KMS-11 (cell line): Measurements from ENCODE around the gene SKP1.

ENCODE experiments used
- H2AFZ ChIP-seq: fragments of 200-600 bp; sonication (generic); 2 replicates; pipeline ENCODE4 v1.6.1; 2016; ENCODE audit warnings: antibody characterized with exemption, mixed run types, low read depth
- H3K27ac ChIP-seq: fragments of 200-600 bp; sonication (generic); 2 replicates; pipeline ENCODE4 v1.6.1; 2016; ENCODE audit warnings: mild to moderate bottlenecking, mixed run types
- H3K27me3 ChIP-seq: fragments of 200-600 bp; sonication (generic); 2 replicates; pipeline ENCODE4 v1.6.1; 2017; ENCODE audit warnings: mild to moderate bottlenecking, low read depth, mixed run types, moderate library complexity; ENCODE audit not compliant: insufficient read depth
- H3K36me3 ChIP-seq: fragments of 200-600 bp; sonication (generic); 2 replicates; pipeline ENCODE4 v1.6.1; 2017; ENCODE audit warnings: mild to moderate bottlenecking, mixed run types; ENCODE audit not compliant: insufficient read depth
- H3K4me1 ChIP-seq: fragments of 200-600 bp; sonication (generic); 2 replicates; pipeline ENCODE4 v1.6.1; 2016; ENCODE audit warnings: mild to moderate bottlenecking, low read depth, mixed run types; ENCODE audit not compliant: poor library complexity, severe bottlenecking
- H3K4me2 ChIP-seq: fragments of 200-600 bp; sonication (generic); 2 replicates; pipeline ENCODE4 v1.7.0; 2016; ENCODE audit warnings: mild to moderate bottlenecking, mixed run types
- H3K4me3 ChIP-seq: fragments of 200-600 bp; sonication (generic); IDR thresholded peaks from 2 replicates; pipeline ENCODE4 v1.6.1; 2017; ENCODE audit warnings: low read depth, low read length, mixed read lengths; ENCODE audit not compliant: insufficient read depth
- H3K79me2 ChIP-seq: fragments of 200-600 bp; sonication (generic); 2 replicates; pipeline ENCODE4 v1.6.1; 2016; ENCODE audit warnings: low read depth, mixed run types; ENCODE audit not compliant: insufficient read depth
- H3K9ac ChIP-seq: fragments of 200-600 bp; sonication (generic); 2 replicates; pipeline ENCODE4 v1.6.1; 2016; ENCODE audit warnings: mild to moderate bottlenecking, mixed run types
- H4K20me1 ChIP-seq: fragments of 200-600 bp; sonication (generic); 2 replicates; pipeline ENCODE4 v1.6.1; 2016; ENCODE audit warnings: mild to moderate bottlenecking, mixed run types; ENCODE audit not compliant: insufficient read depth
- CTCF ChIP-seq: fragments of 200-600 bp; sonication (generic); conservative IDR thresholded peaks from 2 replicates; pipeline ENCODE4 v1.6.1; 2017; ENCODE audit warnings: low read depth, mild to moderate bottlenecking, antibody characterized with exemption, low read length, moderate library complexity, mixed read lengths

SKP1 gene

DNA sequence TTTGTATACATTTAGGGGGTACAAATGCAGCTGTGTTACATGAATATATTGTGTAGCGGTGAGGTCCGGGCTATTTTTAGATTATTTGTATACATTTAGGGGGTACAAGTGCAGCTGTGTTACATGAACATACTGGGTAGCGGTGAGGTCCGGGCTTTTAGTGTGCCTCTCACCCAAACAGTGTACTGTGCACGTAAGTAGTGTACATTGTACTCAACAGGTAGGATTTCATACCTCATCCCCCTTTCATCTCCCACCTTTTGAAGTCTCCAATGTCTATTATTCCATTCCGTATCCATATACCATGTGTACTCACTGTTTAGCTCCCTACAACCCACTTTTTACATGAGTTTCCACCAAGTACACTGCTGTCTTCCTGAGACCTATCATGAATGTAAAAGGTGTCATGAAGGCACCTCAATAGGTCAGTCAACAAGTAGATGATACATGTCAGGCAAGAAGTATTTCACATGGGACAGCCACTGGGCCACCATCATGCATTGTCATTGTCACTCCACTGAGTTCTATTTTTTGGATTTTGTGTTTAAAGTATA, 27.7 kb downstream of the SKP1 start:
- peaks cover 6% of the 10 kb centered on the region; the same call in 1 of the 2 replicates for H3K36me3 ChIP-seq
- H3K4me2 ChIP-seq, result no peak overlapping the region
- no peaks in the 10 kb centered on the region for H3K4me1 ChIP-seq
- no peaks in the 10 kb centered on the region for H3K27me3 ChIP-seq
- H2AFZ ChIP-seq, result no peak overlapping the region
- no peak overlapping the region for H3K27ac ChIP-seq
- no peak overlapping the region for H3K4me3 ChIP-seq
- no peak for TF ChIP-seq CTCF
- H3K79me2 ChIP-seq, result peaks cover 4% of the 10 kb centered on the region; the same call in 1 of the 2 replicates
- H3K9ac ChIP-seq, result no peak overlapping the region
- H4K20me1 ChIP-seq, result no peaks in the 10 kb centered on the region

DNA sequence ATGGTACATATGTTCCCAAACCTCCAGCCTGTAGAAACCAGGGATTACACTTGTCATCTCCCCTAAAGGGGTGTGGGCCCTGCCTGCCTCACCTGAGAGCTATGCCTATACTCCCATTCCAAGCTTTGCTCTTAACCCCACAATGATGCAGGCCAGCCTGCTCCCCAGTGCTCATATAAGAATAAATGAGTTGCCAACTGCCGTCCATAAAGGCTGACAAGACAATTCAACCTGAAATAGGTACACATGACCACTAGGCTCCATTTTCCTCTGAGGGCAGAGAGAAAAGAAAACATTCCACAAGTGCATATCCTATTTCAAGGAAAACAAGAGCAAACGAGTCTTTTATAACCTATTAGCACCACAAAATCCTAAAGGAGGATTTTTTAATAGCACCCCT, 28.4 kb downstream of the SKP1 start:
- peaks cover 4% of the 10 kb centered on the region; the same call in 1 of the 2 replicates for H3K79me2 ChIP-seq
- TF ChIP-seq CTCF, result no peak
- H3K27ac ChIP-seq, result no peak overlapping the region
- peaks cover 2% of the 10 kb centered on the region; the same call in 1 of the 2 replicates for H3K36me3 ChIP-seq
- H4K20me1 ChIP-seq, result no peaks in the 10 kb centered on the region
- no peaks in the 10 kb centered on the region for H3K27me3 ChIP-seq
- H3K4me3 ChIP-seq, result no peak overlapping the region
- no peaks in the 10 kb centered on the region for H3K4me1 ChIP-seq
- H3K4me2 ChIP-seq, result no peak overlapping the region
- H3K9ac ChIP-seq, result no peak overlapping the region
- H2AFZ ChIP-seq, result no peak overlapping the region

GRCh38 chr5:134146651-134147518, 29.9 kb downstream of the SKP1 start:
- no peaks in the 10 kb centered on the region for H3K36me3 ChIP-seq
- H3K9ac ChIP-seq, result no peak overlapping the region
- no peak overlapping the region for H3K4me2 ChIP-seq
- H3K27me3 ChIP-seq, result no peaks in the 10 kb centered on the region
- no peak overlapping the region for H3K4me3 ChIP-seq
- TF ChIP-seq CTCF, result no peak
- H4K20me1 ChIP-seq, result no peaks in the 10 kb centered on the region
- H3K79me2 ChIP-seq, result peaks cover 4% of the 10 kb centered on the region; the same call in 1 of the 2 replicates
- H2AFZ ChIP-seq, result no peak overlapping the region
- no peak overlapping the region for H3K27ac ChIP-seq
- H3K4me1 ChIP-seq, result no peaks in the 10 kb centered on the region

- Histone ChIP-seq H3K27ac (no peak overlapping the region), H3K36me3 (no peaks in the 10 kb centered on the region), H3K4me2 (no peak overlapping the region), H3K79me2 (peaks cover 4% of the 10 kb centered on the region; the same call in 1 of the 2 replicates), H4K20me1 (no peaks in the 10 kb centered on the region), H3K27me3 (no peaks in the 10 kb centered on the region), H3K4me3 (no peak overlapping the region), H2AFZ (no peak overlapping the region), H3K9ac (no peak overlapping the region), H3K4me1 (peaks cover 1% of the 10 kb centered on the region)
- TF ChIP-seq CTCF, result peak; percentile 95
These were observed 30.8 kb downstream of the SKP1 start for GRCh38 chr5:134145779-134146581.
